LNCaP clone FGC (cell line): Measurements from ENCODE around the gene IL19.

Experiments used
- DNase-seq: peaks from one replicate; pipeline ENCODE4 v3.0.0-alpha.2; 2011; ENCODE audit warnings: low read depth
- H3K4me3 ChIP-seq: 2 replicates; pipeline ENCODE4 v1.5.1; 2011; ENCODE audit warnings: mild to moderate bottlenecking, low read depth, low read length, control low read depth
- CTCF ChIP-seq: IDR thresholded peaks from 2 replicates; pipeline ENCODE4 v1.5.1; 2012; ENCODE audit warnings: mild to moderate bottlenecking; ENCODE audit not compliant: control insufficient read depth, insufficient read depth; ENCODE audit errors: extremely low read depth

Gene IL19

GRCh38 chr1:206794294-206794908 is 23.8 kb downstream of the IL19 start:
- no peak for TF ChIP-seq CTCF
- DNase-seq = no peak
- H3K4me3 ChIP-seq = no peak overlapping the region

DNA sequence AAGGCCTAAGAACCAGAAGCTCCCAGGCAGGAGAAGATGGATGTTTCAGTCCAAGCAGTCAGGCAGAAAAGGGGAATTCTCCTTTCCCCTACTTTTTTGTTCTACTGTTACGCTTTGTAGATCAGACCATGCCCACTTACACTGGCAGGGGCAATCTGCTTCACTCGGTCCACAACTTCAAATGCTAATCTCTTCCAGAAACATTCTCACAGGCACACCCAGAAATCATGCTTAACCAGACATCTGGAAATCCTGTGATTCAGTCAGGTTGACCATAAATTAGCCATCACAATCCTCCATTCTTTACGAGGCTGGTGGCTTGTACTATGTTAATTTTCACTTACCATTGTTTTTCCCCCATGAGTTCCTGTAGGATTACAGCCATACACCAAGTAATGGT is 25.5 kb downstream of the IL19 start:
- no peak overlapping the region for H3K4me3 ChIP-seq
- no peak for TF ChIP-seq CTCF
- DNase-seq = no peak

DNA sequence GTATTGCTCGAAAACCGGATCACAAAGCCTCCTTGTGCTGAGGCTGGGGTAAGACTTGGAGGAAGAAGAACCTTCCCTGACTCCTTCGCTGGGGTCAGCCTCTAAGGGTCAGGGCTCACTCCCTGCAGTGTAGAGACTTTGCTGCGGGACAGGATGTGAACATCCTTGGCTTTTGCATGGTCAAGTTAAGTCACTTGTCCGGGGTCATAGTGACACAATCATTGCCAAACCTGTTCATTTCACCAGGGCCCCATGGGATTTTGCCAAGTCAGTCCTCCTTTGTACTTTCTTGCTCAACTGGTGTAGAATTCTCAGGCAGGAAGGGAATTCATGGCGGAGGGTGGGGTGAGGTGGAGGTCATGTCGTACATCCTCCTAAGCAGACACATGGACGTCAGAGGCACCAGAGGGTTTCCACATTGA is 26.4 kb downstream of the IL19 start:
- TF ChIP-seq CTCF = no peak
- DNase-seq = no peak
- H3K4me3 ChIP-seq = no peak overlapping the region

DNA sequence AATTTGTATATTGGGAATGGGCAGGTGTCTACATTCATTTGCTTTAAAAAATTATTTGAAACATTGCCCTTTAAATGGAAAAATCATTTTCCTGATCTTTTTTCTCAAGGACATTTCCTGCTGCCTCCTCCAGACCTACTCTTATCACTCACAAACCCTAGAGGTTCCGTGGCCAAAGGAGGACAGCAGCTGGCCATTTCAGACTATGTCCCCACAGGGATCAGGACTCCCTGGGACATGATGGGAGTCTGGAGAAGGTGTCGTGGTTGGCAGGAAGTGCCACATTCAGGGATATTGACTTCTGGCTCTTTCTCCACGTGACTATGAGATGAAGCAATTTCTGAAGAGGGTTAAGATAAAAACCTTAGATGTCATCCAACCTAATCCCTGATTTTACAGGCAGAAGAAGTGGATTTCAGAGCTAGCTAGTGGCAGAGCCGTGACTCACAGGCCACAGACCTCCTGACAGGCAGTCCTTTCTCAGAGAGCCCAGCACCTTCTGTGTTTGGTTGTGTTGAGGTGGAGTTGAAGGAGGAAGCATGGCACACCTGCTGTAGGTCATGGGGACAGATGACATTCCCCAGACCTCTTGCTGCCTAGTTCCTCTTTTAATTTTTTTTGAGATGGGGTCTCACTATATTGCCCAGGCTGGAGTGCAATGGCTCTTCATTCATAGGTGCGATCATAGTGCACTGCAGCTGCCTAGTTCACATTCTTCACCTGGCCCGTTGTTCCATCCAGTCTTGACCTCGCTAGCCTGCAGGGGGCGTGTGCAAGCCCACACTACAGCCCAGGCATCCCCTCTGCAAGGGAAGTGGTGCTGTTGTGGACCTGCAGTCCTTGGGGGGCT is 27.2 kb downstream of the IL19 start:
- TF ChIP-seq CTCF = peak; percentile 58
- no peak for DNase-seq
- no peak overlapping the region for H3K4me3 ChIP-seq

GRCh38 chr1:206798384-206798996 is 27.9 kb downstream of the IL19 start:
- no peak for TF ChIP-seq CTCF
- no peak overlapping the region for H3K4me3 ChIP-seq
- DNase-seq = no peak

DNA sequence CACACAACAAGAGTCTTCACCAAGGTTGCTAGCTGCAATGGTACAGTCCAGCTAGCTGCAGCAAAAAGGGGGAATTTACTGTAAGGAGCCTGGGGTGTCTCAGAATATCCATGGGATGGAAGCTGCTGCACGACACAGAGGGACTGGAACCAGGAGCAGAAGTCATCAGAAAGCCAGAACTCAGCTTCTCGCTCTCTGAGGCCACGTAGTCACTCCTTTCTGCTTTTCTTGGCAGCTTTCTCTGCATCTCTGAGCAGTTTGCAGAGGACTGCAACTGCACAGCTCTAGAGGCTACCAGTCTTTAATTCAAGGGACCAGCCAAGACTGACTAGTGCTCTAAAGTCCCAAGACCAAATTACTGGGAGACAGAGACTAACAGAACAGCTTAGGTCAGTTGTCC is 28.7 kb downstream of the IL19 start:
- DNase-seq = no peak
- no peak for TF ChIP-seq CTCF
- no peak overlapping the region for H3K4me3 ChIP-seq
